GM19025 (cell line): ENCODE results near the gene G6PC3.
"Not testable (repeated sequence)": the region's sequence is repeated elsewhere in the genome, so short reads cannot be mapped to it uniquely, and the experiment has no call there.

ENCODE experiments used
- ATAC-seq: cut with Tn5 transposase; IDR thresholded peaks from one replicate; pipeline ENCODE4 v1.9.1; 2021; ENCODE audit warnings: mild to moderate bottlenecking, low read depth, moderate library complexity; ENCODE audit not compliant: unreplicated experiment

G6PC3 gene

DNA sequence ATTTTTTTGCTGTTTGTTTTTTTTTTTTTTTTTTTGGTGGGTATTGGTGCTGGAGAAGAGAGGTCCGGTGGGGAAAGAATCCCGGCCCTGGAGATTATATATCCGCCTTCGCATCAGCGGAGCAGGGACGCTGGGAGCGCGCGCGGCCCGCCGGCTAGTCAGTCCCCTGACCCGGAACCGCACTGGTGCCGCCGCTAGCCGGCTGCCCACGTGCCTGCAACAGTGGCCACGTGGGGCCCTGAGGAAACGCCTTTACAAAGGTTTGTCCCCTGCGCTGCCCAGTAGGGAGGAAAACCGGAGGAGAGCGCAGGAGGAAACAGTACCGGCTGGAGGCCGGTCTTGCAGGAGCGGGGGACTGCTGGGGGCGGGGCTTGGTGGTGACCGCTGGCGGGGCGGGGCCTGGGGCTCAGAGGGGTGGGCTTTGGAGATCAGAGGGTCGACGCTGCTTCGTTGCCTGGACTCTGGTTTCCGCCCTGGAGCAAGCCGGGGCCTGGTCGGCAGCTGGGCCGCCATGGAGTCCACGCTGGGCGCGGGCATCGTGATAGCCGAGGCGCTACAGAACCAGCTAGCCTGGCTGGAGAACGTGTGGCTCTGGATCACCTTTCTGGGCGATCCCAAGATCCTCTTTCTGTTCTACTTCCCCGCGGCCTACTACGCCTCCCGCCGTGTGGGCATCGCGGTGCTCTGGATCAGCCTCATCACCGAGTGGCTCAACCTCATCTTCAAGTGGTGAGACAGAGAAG lies at the start of gene G6PC3:
Gene G6PC3 (plus strand): TSS at position 281 of the 743 bp plus-strand sequence. CDS start 231 bp downstream, at position 512.
- ATAC-seq, result peak; percentile 71

DNA sequence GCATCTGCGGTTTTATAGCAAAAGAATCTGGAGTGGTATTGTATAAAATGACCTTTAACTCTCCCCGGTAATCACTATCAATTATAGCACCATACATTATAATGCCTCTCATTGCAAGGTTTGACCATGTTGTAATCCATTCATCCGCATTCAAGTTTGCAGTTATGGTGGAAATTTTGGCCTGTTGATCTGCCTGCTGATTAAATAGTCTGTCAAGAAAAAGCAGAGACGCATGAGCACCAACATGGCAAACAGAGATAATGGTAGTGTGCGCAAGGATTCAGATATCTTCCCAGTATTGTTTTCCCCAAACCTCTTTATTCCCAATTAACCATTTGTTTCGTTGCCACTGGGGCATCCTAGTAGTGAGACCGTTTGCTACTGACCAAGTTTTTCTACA lies 49.3 kb upstream of the G6PC3 start:
- ATAC-seq, result not testable (repeated sequence)

DNA sequence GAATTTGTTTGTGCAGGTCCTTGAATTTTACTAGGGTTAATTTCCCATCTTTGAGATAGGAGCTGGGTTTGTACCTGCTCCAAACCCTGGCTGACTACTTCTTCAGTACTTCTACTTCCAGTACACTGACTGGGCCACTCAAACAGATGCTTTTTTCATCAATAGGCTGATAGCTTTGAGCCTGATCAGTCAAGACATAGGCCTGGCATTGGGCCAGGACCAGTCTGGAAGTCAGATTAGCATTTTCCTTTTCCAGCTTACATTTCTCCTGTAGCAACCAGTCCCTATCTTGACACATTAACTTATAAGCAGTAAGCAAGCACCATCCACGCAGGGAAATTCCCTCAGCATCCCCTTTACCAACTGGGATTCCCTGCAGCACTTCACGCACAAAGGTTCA lies 48.3 kb upstream of the G6PC3 start:
- ATAC-seq, result no peak

DNA sequence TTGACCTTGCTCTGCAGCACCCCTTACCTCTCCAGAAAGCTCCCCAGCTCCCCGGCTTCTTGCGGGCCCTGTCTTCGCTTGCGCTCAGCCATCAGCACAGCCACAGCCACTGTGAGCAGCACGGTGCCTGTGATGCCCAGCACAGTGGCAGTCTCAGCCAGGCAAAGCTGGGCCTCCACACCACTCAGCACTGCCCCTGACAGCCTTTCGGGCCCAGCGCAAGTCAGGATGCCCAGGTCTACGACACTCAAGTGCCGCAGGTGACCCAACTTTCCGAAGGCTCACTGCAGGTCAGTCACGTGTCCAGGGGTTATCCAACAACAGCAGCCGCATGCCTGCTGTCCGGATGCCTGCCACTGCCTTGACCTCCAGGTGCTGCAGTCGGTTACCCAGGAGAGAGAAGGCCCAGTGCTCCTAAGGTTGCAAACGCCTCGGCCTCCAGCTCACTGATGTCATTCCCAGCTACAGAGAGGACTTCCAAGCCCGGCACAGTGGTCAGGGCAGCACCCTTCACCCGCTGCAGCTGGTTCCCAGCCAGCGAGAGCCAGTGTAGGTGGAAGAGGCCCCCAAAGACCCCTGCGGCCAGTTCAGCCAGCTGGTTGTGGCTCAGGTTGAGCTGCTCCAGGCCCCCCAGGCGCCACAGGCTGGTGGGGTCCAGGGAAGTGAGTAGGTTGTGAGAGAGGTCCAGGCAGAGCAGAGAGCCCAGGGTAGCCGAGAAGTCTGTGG lies 46.8 kb upstream of the G6PC3 start:
- no peak for ATAC-seq

- ATAC-seq, result no peak
Measured at GRCh38 chr17:44024271-44024663, 46.3 kb upstream of the G6PC3 start.

DNA sequence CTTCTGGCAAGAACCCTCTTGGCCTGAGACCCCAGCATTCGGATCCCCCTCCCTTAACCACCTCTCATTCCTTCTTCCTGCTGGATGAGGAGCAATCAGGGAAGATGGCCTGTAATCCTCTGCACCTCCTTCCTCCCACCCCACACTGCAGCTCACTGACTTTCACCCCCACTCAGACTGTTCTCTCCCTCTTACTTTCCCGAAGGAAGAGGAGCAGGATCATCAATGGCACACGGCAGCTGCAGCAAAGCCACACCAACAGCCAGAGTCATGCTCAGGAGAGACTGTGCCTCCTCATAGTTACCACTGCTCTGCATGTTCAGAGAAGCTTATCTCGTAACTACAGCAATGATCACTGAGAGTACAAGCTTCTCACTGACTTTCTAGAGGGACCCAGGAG lies 45.7 kb upstream of the G6PC3 start:
- ATAC-seq, result no peak

- no peak for ATAC-seq
Measured at GRCh38 chr17:44029736-44030135, 40.8 kb upstream of the G6PC3 start.

DNA sequence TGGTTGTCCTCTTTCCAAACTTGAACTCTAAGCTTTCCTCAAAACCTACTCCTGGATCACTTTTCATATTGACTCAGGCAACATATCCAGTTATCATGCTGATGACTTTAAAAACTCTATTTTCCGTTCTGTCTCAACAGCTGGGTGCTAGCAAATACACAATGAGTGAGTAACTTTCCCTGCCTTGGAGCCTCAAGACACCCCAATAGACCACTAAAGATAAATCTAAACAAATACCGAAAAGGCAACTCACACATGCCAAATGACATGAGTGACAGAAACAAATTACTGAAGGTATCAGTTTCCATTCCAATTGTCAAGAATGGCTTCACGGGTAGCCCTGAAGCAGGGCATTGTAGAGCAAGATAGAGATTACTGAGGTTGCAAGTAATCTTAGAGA lies 40.1 kb upstream of the G6PC3 start:
- ATAC-seq, result no peak

DNA sequence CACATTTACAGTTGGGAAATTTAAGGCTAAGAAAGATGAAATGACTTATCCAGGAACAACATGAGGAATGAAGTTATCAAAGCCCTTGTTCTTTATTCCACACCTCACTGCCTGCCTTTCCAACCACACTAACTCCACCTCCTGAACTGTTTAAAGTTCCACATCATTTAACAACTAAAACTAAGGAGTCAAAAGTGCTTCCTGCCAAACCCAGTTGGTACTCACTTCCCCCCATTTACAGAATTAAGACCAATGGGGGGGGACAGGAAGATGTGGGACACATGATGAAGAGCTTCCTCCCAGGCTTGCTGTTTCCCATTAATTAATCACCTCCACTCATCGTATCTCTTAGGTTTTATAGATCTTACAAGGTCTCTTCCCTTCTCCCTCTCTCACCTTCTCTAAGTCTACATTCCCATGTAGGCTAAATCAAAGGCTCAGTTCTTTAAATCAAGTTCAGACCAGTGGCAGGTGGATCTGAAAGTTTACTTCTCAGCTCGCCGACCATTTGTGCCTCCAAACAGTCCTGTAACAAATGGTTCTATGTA lies 36.6 kb upstream of the G6PC3 start:
- ATAC-seq, result no peak

- ATAC-seq, result not testable (repeated sequence)
Measured at GRCh38 chr17:44034688-44035087, 35.8 kb upstream of the G6PC3 start.

GRCh38 chr17:44037471-44037870 lies 33.1 kb upstream of the G6PC3 start:
- no peak for ATAC-seq

- no peak for ATAC-seq
Measured at GRCh38 chr17:44038604-44039011, 31.9 kb upstream of the G6PC3 start.

- ATAC-seq, result no peak
Measured at GRCh38 chr17:44039829-44040635, 30.5 kb upstream of the G6PC3 start.

DNA sequence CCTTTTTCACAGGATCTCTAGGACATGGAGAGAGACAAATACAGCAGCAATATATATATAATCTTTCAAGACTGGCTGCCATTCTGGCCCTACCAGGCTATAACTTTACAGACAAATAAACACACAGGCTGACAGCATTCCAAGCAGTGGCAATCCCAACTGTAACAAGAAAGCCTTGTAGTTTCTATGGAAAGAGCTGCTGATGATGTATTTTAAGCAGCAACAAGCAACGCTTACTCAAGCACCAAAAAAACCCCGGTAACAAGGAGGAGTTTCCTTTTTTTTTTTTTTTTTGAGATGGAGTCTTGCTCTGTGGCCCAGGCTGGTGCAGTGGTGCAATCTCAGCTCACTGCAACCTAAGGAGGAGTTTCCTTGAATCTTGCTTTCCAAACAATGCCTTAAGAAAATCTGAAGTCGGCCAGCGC lies 27.3 kb upstream of the G6PC3 start:
- no peak for ATAC-seq

DNA sequence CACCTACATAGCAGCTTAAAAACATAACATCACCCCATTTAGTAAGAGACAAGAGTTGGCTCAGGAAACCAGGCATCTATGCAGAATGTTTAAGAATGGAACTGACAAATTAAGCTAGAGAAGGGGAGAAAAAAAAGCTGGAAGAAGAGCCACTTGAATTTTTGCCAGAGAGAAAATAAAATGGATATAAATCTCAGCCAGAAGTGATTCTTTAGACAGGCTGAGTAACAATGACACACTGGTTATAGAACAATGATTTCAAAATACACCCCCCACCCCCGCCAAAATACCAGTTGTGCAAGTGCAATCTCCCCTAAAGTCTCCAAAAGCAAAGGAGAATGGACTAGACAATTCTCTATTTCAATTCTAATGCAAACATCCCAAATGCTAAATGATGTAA lies 26.5 kb upstream of the G6PC3 start:
- ATAC-seq, result no peak

- ATAC-seq, result no peak
Measured at GRCh38 chr17:44045486-44045885, 25.0 kb upstream of the G6PC3 start.

DNA sequence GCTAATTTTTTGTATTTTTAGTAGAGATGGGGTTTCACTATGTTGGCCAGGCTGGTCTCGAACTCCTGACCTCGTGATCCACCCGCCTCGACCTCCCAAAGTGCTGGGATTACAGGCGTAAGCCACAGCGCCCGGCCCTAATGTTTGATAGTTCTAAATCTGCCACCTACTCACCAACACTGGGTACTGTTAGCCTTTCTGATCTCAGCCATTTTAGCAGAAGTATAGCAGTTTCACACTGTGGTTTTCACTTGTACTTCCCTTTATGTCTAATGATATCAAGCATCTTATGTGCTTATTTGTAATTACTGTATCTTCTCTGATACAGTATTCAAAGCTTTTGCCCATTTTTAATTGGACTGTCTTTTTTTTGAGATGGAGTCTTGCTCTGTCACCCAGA lies 23.6 kb upstream of the G6PC3 start:
- not testable (repeated sequence) for ATAC-seq

DNA sequence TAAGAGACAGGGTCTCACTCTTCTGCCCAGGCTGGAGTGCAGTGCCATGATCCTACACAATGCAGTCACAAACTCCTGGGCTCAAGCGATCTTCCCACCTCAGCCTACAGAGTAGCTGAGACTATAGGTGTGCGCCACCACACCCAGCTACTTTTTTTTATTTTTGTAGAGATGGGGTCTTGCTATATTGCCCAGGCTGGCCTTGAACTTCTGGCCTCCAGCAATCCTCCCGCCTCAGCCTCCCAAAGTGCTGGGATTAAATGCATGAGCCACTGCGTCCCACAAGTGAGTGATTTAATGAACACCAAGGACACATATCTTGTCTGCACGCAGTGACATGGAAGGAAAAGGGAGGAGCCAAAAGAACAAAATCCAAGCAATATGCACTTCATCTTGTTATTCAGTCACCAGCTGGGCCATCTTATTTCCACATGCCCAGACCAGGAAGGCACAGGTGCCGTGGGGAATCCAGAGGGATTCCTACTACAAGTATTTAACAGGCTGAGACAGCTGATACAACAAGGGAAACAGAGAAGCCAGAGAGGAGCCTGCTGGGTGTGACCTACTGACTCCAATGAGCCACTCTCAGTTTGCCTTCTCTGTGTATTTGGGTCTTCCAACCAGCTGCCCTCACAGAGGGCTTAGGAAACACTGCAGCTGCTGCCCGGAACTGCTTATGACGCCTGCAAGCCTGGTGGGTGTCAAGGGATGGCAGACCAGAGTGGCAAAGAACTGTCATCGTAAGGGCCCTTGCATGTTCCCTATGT lies 21.1 kb upstream of the G6PC3 start:
- ATAC-seq, result no peak

- no peak for ATAC-seq
Measured at GRCh38 chr17:44053125-44053872, 17.2 kb upstream of the G6PC3 start.
